Activated CD4-positive, alpha-beta T cell treated with anti-CD3 and anti-CD28 coated beads, Interleukin-2, amount 10 ng/mL, durations not matched to agents 7 days and 5 days (primary cell): Measurements from ENCODE around the gene STING1. TPM values are rescaled to one million over a fixed set of nuclear protein-coding genes. Genes with fewer than 3 reads are reported as not detected.

ENCODE experiments used
- CTCF ChIA-PET: fragments of 350-600 bp; sonication (Branson Sonifier 250); formaldehyde crosslinking; loops from one replicate; lab custom pipeline; 2021; ENCODE audit warnings: antibody characterized with exemption; lab: Charles Lee
- POLR2A ChIA-PET: fragments of 350-600 bp; sonication (Branson Sonifier 250); formaldehyde crosslinking; loops from one replicate; lab custom pipeline; 2021; ENCODE audit warnings: antibody characterized with exemption; lab: Charles Lee
- DNase-seq: peaks from one replicate; pipeline ENCODE4 v3.0.0-alpha.2; 2020
- H3K27ac Mint-ChIP-seq: one replicate; pipeline ENCODE4 v1.8.0; 2021; ENCODE audit warnings: mild to moderate bottlenecking, moderate library complexity, mixed read lengths
- H3K27me3 Mint-ChIP-seq: one replicate; pipeline ENCODE4 v1.8.0; 2021; ENCODE audit warnings: mixed read lengths
- H3K36me3 Mint-ChIP-seq: one replicate; pipeline ENCODE4 v1.8.0; 2021; ENCODE audit warnings: low read depth, mixed read lengths
- H3K4me1 Mint-ChIP-seq: one replicate; pipeline ENCODE4 v1.8.0; 2021; ENCODE audit warnings: mixed read lengths
- H3K4me3 Mint-ChIP-seq: one replicate; pipeline ENCODE4 v1.8.0; 2021; ENCODE audit warnings: mild to moderate bottlenecking, moderate library complexity, mixed read lengths
- H3K9me3 Mint-ChIP-seq: one replicate; pipeline ENCODE4 v1.8.0; 2021; ENCODE audit warnings: mixed read lengths
- total RNA-seq, 2 experiments: library from RNA; stranded (reverse); gene quantifications; one replicate each; pipeline ENCODE4 v1.2.3, GENCODE V29; 2021

Gene STING1
- total RNA-seq, 2 experiments from 2014 or later = 175 TPM

- Mint-ChIP-seq H3K4me1 (peaks cover 74% of the 10 kb centered on the region), H3K36me3 (no peaks in the 10 kb centered on the region), H3K27me3 (no peaks in the 10 kb centered on the region), H3K27ac (peak overlapping the region; percentile 92), H3K9me3 (no peaks in the 10 kb centered on the region), H3K4me3 (no peak overlapping the region)
- ChIA-PET POLR2A (no interaction called here), CTCF (interaction anchor here (0.7 to 4.6 kb wide), 9 partner anchors 11 to 66 kb away, joined by 3 to 14 read pairs (median 4); partner anchors contain the start of genes DNAJC18 and STING1)
- DNase-seq = no peak
Measured at GRCh38 chr5:139457653-139458306, 24.8 kb downstream of the STING1 start.

GRCh38 chr5:139457241-139457640 lies 25.3 kb downstream of the STING1 start:
- no peak for DNase-seq
- H3K27me3 Mint-ChIP-seq = no peaks in the 10 kb centered on the region
- no peak overlapping the region for H3K4me3 Mint-ChIP-seq
- H3K36me3 Mint-ChIP-seq = no peaks in the 10 kb centered on the region
- CTCF ChIA-PET = interaction anchor here (0.7 to 4.6 kb wide), 6 partner anchors 12 to 65 kb away, joined by 3 to 14 read pairs (median 5); partner anchors contain the start of genes SMIM33 and STING1
- POLR2A ChIA-PET = no interaction called here
- peak overlapping the region; percentile 92 for H3K27ac Mint-ChIP-seq
- H3K4me1 Mint-ChIP-seq = peaks cover 74% of the 10 kb centered on the region
- H3K9me3 Mint-ChIP-seq = no peaks in the 10 kb centered on the region

DNA sequence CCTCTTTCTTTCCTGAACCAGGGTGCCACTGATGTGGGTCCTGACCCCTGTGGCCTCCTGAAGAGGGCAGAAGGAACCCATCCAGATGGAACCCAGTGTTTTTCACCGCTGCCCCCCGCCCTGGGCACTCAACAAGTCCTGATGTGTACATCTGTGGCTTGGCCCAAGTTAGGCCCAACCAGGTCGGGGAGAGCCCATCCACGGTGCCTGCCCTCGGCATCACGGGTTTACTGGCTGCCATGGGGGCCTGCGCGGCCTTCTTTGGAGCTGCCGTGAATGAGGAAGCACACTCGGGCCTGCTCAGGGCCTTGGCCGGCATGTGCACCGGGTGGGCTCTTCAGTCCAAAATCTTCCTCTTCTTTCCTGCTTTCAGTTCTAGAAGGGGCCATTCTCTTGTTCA lies 25.8 kb downstream of the STING1 start:
- POLR2A ChIA-PET = no interaction called here
- Mint-ChIP-seq H3K4me3 (no peak overlapping the region), H3K27me3 (no peaks in the 10 kb centered on the region), H3K9me3 (no peaks in the 10 kb centered on the region), H3K4me1 (peaks cover 74% of the 10 kb centered on the region), H3K27ac (peak overlapping the region; percentile 92), H3K36me3 (no peaks in the 10 kb centered on the region)
- CTCF ChIA-PET = interaction anchor here (1.1 to 4.6 kb wide), 4 partner anchors 11 to 34 kb away, joined by 3 to 14 read pairs (median 8); partner anchors contain the start of genes DNAJC18 and SMIM33
- DNase-seq = no peak

DNA sequence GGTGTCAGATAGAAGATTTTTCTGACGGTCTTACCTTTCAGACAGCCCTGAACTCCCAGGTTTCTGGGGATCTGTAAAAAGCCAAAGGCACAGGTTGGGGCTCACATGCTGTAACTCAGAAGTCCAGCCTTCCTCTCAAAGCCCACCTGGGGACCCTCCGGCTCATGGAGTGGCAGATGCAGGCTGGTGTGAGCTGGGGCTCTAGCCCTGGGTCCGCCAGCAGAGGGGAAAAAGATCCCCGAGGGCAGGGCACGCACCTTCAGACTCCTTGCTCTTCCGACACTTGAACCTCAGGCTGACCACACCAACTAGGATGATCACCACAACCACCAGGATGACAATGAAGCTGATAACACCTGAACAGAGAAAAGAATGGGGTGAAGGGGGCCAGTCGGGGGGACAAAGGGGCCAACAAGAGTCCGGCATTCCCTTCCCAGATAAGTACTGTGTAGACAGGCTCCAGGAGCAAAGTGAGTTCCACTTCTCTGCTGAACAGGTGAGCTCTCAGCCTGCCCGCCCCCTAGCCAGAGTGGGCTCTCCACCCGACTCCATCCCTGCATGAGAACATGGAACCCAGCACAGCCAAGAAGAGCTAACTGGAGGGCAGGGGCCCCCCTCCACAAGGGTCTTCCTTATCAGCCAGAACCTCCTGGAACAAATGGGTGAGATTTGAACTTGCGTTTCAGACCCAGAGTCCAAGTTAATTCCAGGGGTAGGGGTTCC lies 27.8 kb downstream of the STING1 start:
- H3K4me3 Mint-ChIP-seq = no peak overlapping the region
- H3K4me1 Mint-ChIP-seq = peaks cover 55% of the 10 kb centered on the region
- ChIA-PET POLR2A (no interaction called here), CTCF (interaction anchor here (1.0 to 4.6 kb wide), 6 partner anchors 9 to 34 kb away, joined by 3 to 14 read pairs (median 4); partner anchors contain the start of genes DNAJC18 and SMIM33)
- H3K27me3 Mint-ChIP-seq = no peaks in the 10 kb centered on the region
- H3K27ac Mint-ChIP-seq = peak overlapping the region; percentile 77
- no peaks in the 10 kb centered on the region for H3K36me3 Mint-ChIP-seq
- no peak for DNase-seq
- H3K9me3 Mint-ChIP-seq = no peaks in the 10 kb centered on the region

- Mint-ChIP-seq H3K4me1 (peaks cover 49% of the 10 kb centered on the region), H3K36me3 (peaks cover 2% of the 10 kb centered on the region), H3K9me3 (peaks cover 2% of the 10 kb centered on the region), H3K4me3 (no peak overlapping the region), H3K27me3 (no peaks in the 10 kb centered on the region), H3K27ac (peak overlapping the region; percentile 7)
- no peak for DNase-seq
- ChIA-PET CTCF (interaction anchor here (1.0 to 2.7 kb wide), 4 partner anchors 15 to 33 kb away, joined by 3 to 11 read pairs (median 4); partner anchors contain the start of genes DNAJC18 and SMIM33), POLR2A (no interaction called here)
Measured at GRCh38 chr5:139453683-139454567, 28.6 kb downstream of the STING1 start.

- Mint-ChIP-seq H3K4me1 (peaks cover 52% of the 10 kb centered on the region), H3K36me3 (peaks cover 6% of the 10 kb centered on the region), H3K9me3 (peaks cover 4% of the 10 kb centered on the region), H3K27ac (no peak overlapping the region), H3K4me3 (no peak overlapping the region), H3K27me3 (no peaks in the 10 kb centered on the region)
- ChIA-PET POLR2A (no interaction called here), CTCF (no interaction called here)
- no peak for DNase-seq
Measured at GRCh38 chr5:139451878-139452660, 30.5 kb downstream of the STING1 start.

GRCh38 chr5:139451176-139451575 lies 31.4 kb downstream of the STING1 start:
- peaks cover 5% of the 10 kb centered on the region for H3K9me3 Mint-ChIP-seq
- H3K4me1 Mint-ChIP-seq = peaks cover 54% of the 10 kb centered on the region
- DNase-seq = no peak
- POLR2A ChIA-PET = no interaction called here
- peaks cover 9% of the 10 kb centered on the region for H3K36me3 Mint-ChIP-seq
- no peak overlapping the region for H3K27ac Mint-ChIP-seq
- H3K27me3 Mint-ChIP-seq = no peaks in the 10 kb centered on the region
- CTCF ChIA-PET = interaction anchor here (0.8 to 1.5 kb wide), 3 partner anchors 14 to 47 kb away, joined by 3 to 5 read pairs (median 3); partner anchors contain the start of gene SPATA24
- H3K4me3 Mint-ChIP-seq = no peak overlapping the region

- Mint-ChIP-seq H3K9me3 (peaks cover 5% of the 10 kb centered on the region), H3K4me3 (no peak overlapping the region), H3K27me3 (no peaks in the 10 kb centered on the region), H3K4me1 (peaks cover 62% of the 10 kb centered on the region), H3K36me3 (peaks cover 9% of the 10 kb centered on the region), H3K27ac (peak overlapping the region; percentile 63)
- ChIA-PET POLR2A (interaction anchor here (0.6 kb wide), 1 partner anchor 42 kb away, joined by 3 read pairs; no protein-coding TSS in a partner anchor), CTCF (interaction anchor here (1.3 to 2.6 kb wide), 3 partner anchors 9 to 35 kb away, joined by 3 to 13 read pairs (median 5); partner anchors contain the start of gene DNAJC18)
- DNase-seq = no peak
Measured at GRCh38 chr5:139446956-139447779, 35.4 kb downstream of the STING1 start.

DNA sequence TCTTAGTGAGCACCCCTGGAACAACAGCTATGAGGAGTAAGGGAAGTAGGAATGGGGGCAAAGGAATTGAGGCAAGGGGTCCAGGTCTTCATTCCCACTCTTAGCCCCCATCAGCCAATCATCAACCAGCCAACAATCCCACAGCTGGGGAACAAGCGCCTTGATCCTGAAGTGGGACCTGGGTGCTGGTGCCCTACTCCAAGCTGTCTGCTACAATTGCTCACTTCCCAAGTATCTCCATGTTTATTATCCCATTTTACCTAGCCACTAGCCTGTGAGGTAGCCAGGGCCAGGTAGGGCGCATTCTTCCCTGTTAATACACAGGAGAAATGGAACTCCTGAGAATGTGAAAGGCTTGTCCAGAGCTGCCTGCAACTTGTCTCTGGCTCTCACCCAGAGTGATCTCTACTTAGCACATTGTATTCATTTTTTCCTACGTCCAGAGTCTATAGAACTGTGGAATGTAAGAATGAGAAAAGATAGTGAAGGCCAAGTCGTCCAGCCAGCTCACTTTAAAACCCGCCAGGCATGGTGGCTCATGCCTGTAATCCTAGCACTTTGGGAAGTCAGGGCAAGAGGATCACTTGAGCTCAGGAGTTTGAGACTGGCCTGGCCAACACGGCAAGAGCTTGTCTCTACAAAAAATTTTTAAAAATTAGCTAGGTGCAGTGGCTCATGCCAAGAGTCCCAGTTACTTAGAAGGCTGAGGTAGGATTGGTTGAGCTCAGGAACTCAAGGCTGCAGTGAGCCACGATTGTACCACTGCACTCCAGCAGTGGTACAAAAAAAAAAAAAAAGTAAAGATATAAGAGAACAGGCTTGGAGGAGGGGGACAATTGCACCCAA lies 37.0 kb downstream of the STING1 start:
- no peak for DNase-seq
- Mint-ChIP-seq H3K9me3 (peaks cover 5% of the 10 kb centered on the region), H3K27me3 (no peaks in the 10 kb centered on the region), H3K36me3 (peaks cover 9% of the 10 kb centered on the region), H3K4me3 (no peak overlapping the region), H3K27ac (no peak overlapping the region), H3K4me1 (peaks cover 71% of the 10 kb centered on the region)
- ChIA-PET POLR2A (no interaction called here), CTCF (interaction anchor here (1.0 to 2.2 kb wide), 8 partner anchors 10 to 191 kb away, joined by 3 to 14 read pairs (median 4); no protein-coding TSS in a partner anchor)

- Mint-ChIP-seq H3K9me3 (peaks cover 3% of the 10 kb centered on the region), H3K27me3 (no peaks in the 10 kb centered on the region), H3K27ac (peak overlapping the region; percentile 84), H3K36me3 (peaks cover 8% of the 10 kb centered on the region), H3K4me1 (peaks cover 80% of the 10 kb centered on the region), H3K4me3 (no peak overlapping the region)
- POLR2A ChIA-PET = no interaction called here
- CTCF ChIA-PET = interaction anchor here (1.1 to 1.8 kb wide), 5 partner anchors 22 to 190 kb away, joined by 3 to 5 read pairs (median 5); no protein-coding TSS in a partner anchor
- no peak for DNase-seq
Measured at GRCh38 chr5:139443831-139444453, 38.6 kb downstream of the STING1 start.
